Thoracic aorta (tissue), 2 donors: Measurements from ENCODE around the gene TUBE1. TPM values are rescaled to one million over a fixed set of nuclear protein-coding genes. Genes with fewer than 3 reads are reported as not detected.
"Not testable (repeated sequence)": the region's sequence is repeated elsewhere in the genome, so short reads cannot be mapped to it uniquely, and the experiment has no call there.

Experiments used
- ATAC-seq: fragments of 150-250 bp; one replicate; pipeline ENCODE4 v1.8.0; 2017; ENCODE audit warnings: low read depth; ENCODE audit not compliant: insufficient number of reproducible peaks, low FRiP score
- DNase-seq: peaks from one replicate; pipeline ENCODE4 v3.0.0-alpha.2; 2020; ENCODE audit warnings: low spot score
- H3K27ac ChIP-seq, 2 donors: fragments of 200-600 bp; sonication (generic); 1 replicate in 1 of 2; 2 replicates in 1 of 2; pipeline ENCODE4 v1.5.1; 2016; ENCODE audit warnings: mild to moderate bottlenecking in 2 of 2, moderate library complexity in 2 of 2
- H3K27me3 ChIP-seq: fragments of 200-600 bp; sonication (generic); replicated peaks from 2 replicates; pipeline ENCODE4 v1.6.0; 2016; ENCODE audit warnings: mild to moderate bottlenecking; ENCODE audit not compliant: insufficient read depth
- H3K36me3 ChIP-seq: fragments of 200-600 bp; sonication (generic); one replicate; pipeline ENCODE4 v1.5.1; 2016
- H3K4me1 ChIP-seq, 2 donors: fragments of 200-600 bp; sonication (generic); 1 replicate in 1 of 2; 2 replicates in 1 of 2; pipeline versions ENCODE4 v1.5.1 to v1.6.0; 2016; ENCODE audit warnings: low read depth in 2 of 2, mild to moderate bottlenecking in 1 of 2; ENCODE audit not compliant: control insufficient read depth in 1 of 2
- H3K4me3 ChIP-seq: fragments of 200-600 bp; sonication (generic); 2 replicates; pipeline ENCODE4 v1.5.1; 2016; ENCODE audit warnings: mild to moderate bottlenecking
- H3K9me3 ChIP-seq: fragments of 200-600 bp; sonication (generic); 2 replicates; pipeline ENCODE4 v1.5.1; 2016
- total RNA-seq, 2 donors: library from RNA; depleted of rRNA; stranded (reverse); fragments of >200 nt; gene quantifications; one replicate each; pipeline versions ENCODE4 v1.1.0 to v1.2.3, GENCODE V29; 2016
- TF ChIP-seq, protein P1 (sequence below): fragments of 200-600 bp; sonication (generic); IDR thresholded peaks from one replicate; pipeline ENCODE4 v1.5.1; 2019; ENCODE audit warnings: antibody characterized with exemption

The TUBE1 gene
- total RNA-seq, 2 donors from 2014 or later: 27.3 to 33.4 TPM

- Histone ChIP-seq H3K36me3 (peaks cover 13% of the 10 kb centered on the region), H3K4me3 (no peak overlapping the region), H3K9me3 (no peaks in the 10 kb centered on the region), H3K27me3 (no peaks in the 10 kb centered on the region), H3K4me1 (no peaks in the 10 kb centered on the region), H3K27ac (no peak overlapping the region)
- DNase-seq: no peak
- TF ChIP-seq, protein P1, sequence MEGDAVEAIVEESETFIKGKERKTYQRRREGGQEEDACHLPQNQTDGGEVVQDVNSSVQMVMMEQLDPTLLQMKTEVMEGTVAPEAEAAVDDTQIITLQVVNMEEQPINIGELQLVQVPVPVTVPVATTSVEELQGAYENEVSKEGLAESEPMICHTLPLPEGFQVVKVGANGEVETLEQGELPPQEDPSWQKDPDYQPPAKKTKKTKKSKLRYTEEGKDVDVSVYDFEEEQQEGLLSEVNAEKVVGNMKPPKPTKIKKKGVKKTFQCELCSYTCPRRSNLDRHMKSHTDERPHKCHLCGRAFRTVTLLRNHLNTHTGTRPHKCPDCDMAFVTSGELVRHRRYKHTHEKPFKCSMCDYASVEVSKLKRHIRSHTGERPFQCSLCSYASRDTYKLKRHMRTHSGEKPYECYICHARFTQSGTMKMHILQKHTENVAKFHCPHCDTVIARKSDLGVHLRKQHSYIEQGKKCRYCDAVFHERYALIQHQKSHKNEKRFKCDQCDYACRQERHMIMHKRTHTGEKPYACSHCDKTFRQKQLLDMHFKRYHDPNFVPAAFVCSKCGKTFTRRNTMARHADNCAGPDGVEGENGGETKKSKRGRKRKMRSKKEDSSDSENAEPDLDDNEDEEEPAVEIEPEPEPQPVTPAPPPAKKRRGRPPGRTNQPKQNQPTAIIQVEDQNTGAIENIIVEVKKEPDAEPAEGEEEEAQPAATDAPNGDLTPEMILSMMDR: no peak
- no peak for ATAC-seq
Measured at GRCh38 chr6:112113431-112113830, 26.1 kb upstream of the TUBE1 start.

DNA sequence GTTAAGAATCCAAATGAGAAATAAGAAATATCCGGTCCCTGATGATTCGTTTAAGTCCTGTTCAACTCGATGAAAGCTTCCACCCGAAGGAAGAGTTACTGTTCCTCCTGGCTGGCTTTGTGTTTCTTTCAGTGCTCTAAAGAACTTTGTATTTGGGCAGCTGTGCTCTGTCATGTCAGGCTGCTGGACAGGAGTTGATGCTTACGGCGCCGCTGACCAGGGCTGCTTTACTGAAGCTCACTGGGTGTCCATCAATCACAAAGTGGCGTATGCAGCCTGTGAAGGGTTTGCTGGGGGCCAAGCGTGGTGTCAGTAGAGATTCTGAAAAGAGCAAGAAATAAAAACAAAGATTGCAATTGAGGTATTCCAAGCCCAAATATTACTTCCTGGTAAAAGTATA lies 22.0 kb upstream of the TUBE1 start:
- Histone ChIP-seq H3K27ac (no peak overlapping the region), H3K27me3 (no peaks in the 10 kb centered on the region), H3K36me3 (peaks cover 4% of the 10 kb centered on the region), H3K4me3 (no peak overlapping the region), H3K4me1 (no peaks in the 10 kb centered on the region), H3K9me3 (no peaks in the 10 kb centered on the region)
- TF ChIP-seq, protein P1: no peak
- ATAC-seq (no peak), DNase-seq (no peak)

GRCh38 chr6:112106562-112106961 lies 19.3 kb upstream of the TUBE1 start:
- Histone ChIP-seq H3K9me3 (no peaks in the 10 kb centered on the region), H3K36me3 (no peaks in the 10 kb centered on the region), H3K27me3 (no peaks in the 10 kb centered on the region), H3K4me3 (no peak overlapping the region), H3K27ac (no peak overlapping the region), H3K4me1 (no peaks in the 10 kb centered on the region)
- DNase-seq (no peak), ATAC-seq (no peak)
- TF ChIP-seq, protein P1: no peak

DNA sequence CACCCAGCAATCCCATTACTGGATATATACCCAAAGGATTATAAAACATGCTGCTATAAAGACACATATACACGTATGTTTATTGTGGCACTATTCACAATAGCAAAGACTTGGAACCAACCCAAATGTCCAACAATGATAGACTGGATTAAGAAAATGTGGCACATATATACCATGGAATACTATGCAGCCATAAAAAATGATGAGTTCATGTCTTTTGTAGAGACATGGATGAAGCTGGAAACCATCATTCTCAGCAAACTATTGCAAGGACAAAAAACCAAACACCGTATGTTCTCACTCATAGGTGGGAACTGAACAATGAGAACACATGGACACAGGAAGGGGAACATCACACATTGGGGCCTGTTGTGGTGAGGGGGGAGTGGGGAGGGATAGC lies 18.7 kb upstream of the TUBE1 start:
- H3K4me1 ChIP-seq, ATAC-seq, DNase-seq, H3K27me3 ChIP-seq, H3K36me3 ChIP-seq, H3K4me3 ChIP-seq, H3K27ac ChIP-seq, H3K9me3 ChIP-seq: not testable (repeated sequence)

GRCh38 chr6:112100561-112100960 lies 13.3 kb upstream of the TUBE1 start:
- H3K36me3 ChIP-seq: no peaks in the 10 kb centered on the region
- H3K27ac ChIP-seq: no peak overlapping the region
- H3K4me3 ChIP-seq: no peak overlapping the region
- no peaks in the 10 kb centered on the region for H3K27me3 ChIP-seq
- no peak for DNase-seq
- H3K4me1 ChIP-seq: no peaks in the 10 kb centered on the region
- TF ChIP-seq, protein P1: no peak
- H3K9me3 ChIP-seq: no peaks in the 10 kb centered on the region
- ATAC-seq: no peak

DNA sequence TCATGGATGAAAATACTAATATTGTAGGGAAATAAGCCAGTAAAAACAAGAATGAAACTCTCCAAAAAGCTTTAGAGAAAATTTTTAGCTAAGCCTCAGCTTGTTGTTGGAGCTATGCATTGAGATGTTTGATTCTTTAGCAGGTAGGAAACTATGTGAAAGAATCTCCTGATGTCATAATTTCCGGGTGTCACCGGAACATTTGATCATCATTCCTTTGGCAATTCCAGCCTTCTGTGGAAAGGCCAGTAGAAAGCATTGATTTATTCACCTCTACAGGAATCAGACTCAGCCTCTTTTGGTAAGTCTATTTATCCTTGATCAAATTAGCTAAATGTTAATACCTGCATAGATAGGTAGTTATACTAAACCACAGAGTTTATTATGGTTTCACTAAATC lies 9.6 kb upstream of the TUBE1 start:
- no peaks in the 10 kb centered on the region for H3K4me1 ChIP-seq
- no peak overlapping the region for H3K27ac ChIP-seq
- H3K9me3 ChIP-seq: no peaks in the 10 kb centered on the region
- no peak overlapping the region for H3K4me3 ChIP-seq
- no peaks in the 10 kb centered on the region for H3K36me3 ChIP-seq
- no peaks in the 10 kb centered on the region for H3K27me3 ChIP-seq
- TF ChIP-seq, protein P1: no peak
- ATAC-seq: no peak
- DNase-seq: no peak
